ENCODE data around the gene MRPL30.
"Not testable (repeated sequence)": the region's sequence is repeated elsewhere in the genome, so short reads cannot be mapped to it uniquely, and the experiment has no call there.

Gene MRPL30

GRCh38 chr2:99180755-99181623 lies at the start of gene MRPL30, which contains the start of gene MITD1:
MRPL30 (plus strand) TSS chr2:99181184; CDS start chr2:99186204, 5,020 bp downstream.
MITD1 (minus strand) TSS chr2:99181058; CDS start chr2:99180981, 77 bp downstream.
- peak; percentile 57 for DNase-seq

DNA sequence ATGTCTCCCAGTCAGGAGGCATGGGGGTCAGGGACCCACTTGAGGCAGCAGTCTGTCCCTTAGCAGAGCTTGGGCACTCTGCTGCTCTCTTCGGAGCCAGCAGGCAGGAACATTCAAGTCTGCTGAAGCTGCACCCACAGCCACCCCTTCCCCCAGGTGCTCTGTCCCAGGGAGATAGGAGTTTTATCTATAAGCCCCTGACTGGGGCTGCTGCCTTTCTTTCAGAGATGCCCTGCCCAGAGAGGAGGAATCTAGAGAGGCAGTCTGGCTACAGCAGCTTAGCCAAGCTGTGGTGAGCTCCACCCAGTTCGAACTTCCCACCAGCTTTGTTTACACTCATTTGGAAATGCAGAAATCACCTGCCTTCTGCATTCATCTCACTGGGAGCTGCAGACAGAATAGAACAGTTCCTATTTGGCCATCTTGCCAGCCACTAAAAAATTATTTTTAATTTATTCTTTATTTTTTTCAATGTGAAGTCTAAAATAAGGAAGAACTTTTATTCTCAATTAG lies 45.9 kb upstream of the MRPL30 start:
- not testable (repeated sequence) for DNase-seq

GRCh38 chr2:99139003-99139402 lies 42.0 kb upstream of the MRPL30 start:
- DNase-seq = no peak

DNA sequence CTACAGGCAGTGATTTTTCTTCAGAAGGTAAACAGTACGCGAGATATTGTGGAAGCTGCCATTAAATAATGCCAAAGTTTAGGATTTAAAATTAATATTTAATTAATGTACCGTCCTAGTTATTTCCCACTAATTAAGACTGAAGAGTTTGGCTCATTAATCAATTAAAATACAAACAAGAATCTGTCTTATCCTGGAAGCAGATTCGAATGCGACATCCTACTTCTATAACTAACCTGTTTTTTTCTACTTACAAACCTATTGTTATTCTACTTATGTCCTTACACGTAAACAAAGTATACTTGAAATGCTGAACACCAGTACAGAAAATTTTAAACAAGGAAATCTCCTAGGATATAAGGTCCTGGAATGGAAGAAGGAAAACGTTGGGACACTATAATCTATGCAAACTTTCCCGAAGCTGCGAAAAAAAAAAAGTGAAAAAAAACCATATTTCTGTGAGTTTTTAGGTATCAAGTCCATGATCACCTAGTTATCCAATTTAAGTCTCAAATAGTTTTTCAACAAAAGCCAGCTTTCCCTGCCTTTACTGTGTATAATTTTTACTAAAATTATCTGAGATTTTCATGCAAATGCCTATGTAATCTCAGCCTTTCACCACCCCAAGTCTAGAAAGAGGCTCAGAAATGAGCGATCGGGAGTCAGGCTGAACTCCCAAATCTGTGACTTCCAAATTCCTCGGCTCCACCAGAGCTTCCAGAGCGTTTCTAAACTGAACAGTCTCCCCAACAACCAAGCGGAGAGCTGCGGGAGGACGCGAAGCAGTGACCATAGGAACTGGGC lies 40.7 kb upstream of the MRPL30 start:
- no peak for DNase-seq

GRCh38 chr2:99140860-99141109 lies 40.2 kb upstream of the MRPL30 start:
- no peak for DNase-seq

- DNase-seq = peak; percentile 89
Measured at GRCh38 chr2:99141110-99142108, 39.6 kb upstream of the MRPL30 start, which contains the start of gene C2orf15. C2orf15 (plus strand) TSS chr2:99141707; CDS start chr2:99150559, 8,852 bp downstream.

GRCh38 chr2:99150706-99151105 lies 30.3 kb upstream of the MRPL30 start:
- DNase-seq = no peak

DNA sequence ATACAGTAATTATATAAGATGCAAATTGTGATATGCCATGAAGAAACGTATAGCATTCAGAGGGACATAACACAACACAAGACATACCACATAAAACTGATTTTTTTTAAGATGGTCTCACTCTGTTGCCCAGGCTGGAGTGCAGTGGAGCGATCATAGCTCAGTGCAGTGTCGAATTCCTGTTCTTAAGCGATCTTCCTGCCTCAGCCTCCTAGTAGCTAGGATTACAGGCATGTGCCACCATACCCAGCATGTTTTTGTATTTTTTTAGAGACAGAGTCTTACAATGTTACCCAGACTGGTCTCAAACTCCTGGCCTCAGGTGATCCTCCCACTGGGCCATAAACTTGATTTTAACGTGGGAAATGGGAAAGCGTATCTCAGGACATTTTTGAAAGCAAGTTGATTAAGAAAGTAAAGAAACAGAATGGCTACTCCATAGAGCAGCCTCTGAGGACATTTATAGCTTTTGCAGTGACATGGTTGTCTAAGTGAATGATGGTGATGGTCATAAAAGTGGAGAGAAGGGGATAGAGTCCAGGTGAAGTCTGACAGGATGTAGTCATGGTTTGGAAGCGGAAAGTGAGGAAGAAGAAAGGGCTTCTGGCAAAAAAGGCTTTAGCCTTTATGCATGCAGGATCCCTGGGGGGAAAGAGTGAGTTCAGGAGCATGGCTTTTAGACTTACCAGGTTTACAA lies 28.6 kb upstream of the MRPL30 start:
- DNase-seq = no peak

GRCh38 chr2:99153921-99154604 lies 26.9 kb upstream of the MRPL30 start:
- DNase-seq = no peak

- DNase-seq = peak; percentile 26
Measured at GRCh38 chr2:99154643-99155536, 26.1 kb upstream of the MRPL30 start, which contains the start of the genes LIPT1 and TSGA10. LIPT1 (plus strand) TSS chr2:99154967; CDS start chr2:99161958, 6,991 bp downstream. TSGA10 (minus strand) TSS chr2:99154942; CDS start chr2:99109439, 45,503 bp downstream.

- no peak for DNase-seq
Measured at GRCh38 chr2:99156891-99157290, 24.1 kb upstream of the MRPL30 start.

DNA sequence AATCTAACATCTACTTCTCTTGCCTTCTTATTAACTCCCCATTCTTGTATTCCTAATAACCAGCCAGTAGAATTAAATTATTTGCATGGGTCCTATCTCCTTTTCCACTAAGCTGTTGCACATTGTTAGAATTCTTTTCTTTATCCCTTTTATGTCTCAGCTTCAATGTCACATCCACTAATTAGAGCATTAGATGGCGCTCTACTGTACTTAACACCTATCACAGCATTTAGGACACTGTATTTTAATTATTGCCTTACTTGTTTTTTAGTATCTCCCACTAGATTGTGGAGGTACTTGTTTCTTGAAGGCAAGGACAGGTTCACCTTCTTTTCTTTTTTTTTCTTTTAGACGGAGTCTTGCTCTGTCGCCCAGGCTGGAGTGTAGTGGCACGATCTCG lies 22.4 kb upstream of the MRPL30 start:
- no peak for DNase-seq

DNA sequence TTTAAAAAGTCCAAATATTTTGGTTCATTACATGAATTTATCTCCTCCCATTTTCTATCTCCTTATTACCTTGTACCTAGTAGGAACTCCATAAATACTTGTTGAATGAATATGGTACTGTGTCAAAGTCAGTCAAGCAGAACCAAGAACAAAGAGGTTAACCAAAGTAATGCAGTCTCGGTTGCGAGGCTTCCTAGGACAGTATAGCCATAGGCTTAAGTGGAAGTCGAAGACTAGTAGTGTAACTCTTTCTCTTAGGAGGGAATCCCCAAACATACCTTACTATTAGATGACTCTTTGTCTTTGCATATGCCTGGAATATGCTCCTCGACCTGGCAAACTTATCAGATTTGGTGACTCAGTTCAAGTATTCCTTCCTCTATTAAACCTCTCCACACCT lies 21.4 kb upstream of the MRPL30 start:
- DNase-seq = no peak

- no peak for DNase-seq
Measured at GRCh38 chr2:99166218-99166617, 14.8 kb upstream of the MRPL30 start.

- no peak for DNase-seq
Measured at GRCh38 chr2:99169534-99169933, 11.4 kb upstream of the MRPL30 start.

- DNase-seq = no peak
Measured at GRCh38 chr2:99171377-99172140, 9.4 kb upstream of the MRPL30 start.

DNA sequence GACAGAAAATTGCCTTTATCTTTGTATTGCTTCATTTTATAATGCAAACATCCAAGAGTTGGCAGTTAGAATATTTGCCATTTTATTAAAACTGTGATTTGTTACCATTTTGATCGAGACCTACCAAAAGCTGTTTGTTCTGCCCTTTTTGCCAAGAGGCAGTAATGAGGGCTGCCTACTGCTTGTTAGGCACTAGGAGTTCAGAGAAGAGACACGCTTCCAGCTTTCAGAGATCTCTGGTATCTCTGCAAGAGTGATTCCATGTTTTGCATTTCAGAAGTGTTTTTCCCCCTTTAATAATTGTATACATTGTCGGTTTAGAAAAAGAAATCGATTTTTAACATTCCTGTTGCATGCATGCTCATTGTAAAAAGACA lies 628 bp downstream of the MRPL30 start:
- no peak for DNase-seq

DNA sequence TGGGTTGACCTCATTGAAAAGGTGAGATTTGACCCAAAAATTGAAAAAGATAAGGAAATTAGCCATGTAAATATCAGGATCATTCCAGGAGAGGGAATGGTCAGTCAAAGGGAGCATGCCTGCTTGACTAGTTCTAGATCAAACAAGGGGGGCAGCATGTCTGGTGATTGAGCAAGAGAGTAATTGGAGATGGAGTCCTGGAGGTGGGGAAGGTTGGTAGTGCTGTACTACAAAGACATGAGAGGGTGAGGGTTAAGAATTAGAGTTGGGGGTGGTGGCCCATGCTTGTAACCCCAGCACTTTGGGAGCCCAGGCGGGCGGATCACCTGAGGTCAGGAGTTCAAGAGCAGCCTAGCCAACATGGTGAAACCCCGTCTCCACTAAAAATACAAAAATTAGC lies 2.0 kb downstream of the MRPL30 start:
- DNase-seq = no peak

- no peak for DNase-seq
Measured at GRCh38 chr2:99184811-99185210, 3.8 kb downstream of the MRPL30 start.
